HG03103 (cell line): Measurements from ENCODE around the gene MAP3K19.
"Not testable (repeated sequence)": the region's sequence is repeated elsewhere in the genome, so short reads cannot be mapped to it uniquely, and the experiment has no call there.

Source experiments
- ATAC-seq: cut with Tn5 transposase; IDR thresholded peaks from one replicate; pipeline ENCODE4 v1.9.1; 2021; ENCODE audit warnings: low read depth; ENCODE audit not compliant: unreplicated experiment

MAP3K19 gene, protein sequence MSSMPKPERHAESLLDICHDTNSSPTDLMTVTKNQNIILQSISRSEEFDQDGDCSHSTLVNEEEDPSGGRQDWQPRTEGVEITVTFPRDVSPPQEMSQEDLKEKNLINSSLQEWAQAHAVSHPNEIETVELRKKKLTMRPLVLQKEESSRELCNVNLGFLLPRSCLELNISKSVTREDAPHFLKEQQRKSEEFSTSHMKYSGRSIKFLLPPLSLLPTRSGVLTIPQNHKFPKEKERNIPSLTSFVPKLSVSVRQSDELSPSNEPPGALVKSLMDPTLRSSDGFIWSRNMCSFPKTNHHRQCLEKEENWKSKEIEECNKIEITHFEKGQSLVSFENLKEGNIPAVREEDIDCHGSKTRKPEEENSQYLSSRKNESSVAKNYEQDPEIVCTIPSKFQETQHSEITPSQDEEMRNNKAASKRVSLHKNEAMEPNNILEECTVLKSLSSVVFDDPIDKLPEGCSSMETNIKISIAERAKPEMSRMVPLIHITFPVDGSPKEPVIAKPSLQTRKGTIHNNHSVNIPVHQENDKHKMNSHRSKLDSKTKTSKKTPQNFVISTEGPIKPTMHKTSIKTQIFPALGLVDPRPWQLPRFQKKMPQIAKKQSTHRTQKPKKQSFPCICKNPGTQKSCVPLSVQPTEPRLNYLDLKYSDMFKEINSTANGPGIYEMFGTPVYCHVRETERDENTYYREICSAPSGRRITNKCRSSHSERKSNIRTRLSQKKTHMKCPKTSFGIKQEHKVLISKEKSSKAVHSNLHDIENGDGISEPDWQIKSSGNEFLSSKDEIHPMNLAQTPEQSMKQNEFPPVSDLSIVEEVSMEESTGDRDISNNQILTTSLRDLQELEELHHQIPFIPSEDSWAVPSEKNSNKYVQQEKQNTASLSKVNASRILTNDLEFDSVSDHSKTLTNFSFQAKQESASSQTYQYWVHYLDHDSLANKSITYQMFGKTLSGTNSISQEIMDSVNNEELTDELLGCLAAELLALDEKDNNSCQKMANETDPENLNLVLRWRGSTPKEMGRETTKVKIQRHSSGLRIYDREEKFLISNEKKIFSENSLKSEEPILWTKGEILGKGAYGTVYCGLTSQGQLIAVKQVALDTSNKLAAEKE (N-terminal part only)

DNA sequence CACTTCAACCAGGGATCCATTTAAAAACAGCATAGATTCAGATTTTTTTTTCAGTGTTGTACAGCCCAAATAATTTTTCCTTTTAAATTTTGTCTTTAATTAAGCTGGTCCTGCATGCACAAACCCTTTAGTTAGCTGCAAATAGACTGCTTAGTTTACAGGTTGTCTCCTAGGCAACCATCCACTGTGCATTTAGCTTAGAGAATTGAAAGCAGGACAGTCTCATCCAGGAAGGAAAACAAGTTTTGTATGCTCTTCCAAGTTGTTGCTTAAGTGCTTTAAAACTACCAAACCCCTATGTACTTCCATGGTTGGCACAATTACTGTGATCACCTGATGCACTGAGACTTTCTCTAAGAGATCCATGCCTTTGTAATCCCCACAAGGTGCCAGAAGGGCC is at the start of gene MAP3K19:
Gene MAP3K19, minus strand, starts transcription at position 148 of the 400 bp plus-strand sequence. CDS start 22,800 bp downstream, outside the sequence.
- ATAC-seq, result no peak

DNA sequence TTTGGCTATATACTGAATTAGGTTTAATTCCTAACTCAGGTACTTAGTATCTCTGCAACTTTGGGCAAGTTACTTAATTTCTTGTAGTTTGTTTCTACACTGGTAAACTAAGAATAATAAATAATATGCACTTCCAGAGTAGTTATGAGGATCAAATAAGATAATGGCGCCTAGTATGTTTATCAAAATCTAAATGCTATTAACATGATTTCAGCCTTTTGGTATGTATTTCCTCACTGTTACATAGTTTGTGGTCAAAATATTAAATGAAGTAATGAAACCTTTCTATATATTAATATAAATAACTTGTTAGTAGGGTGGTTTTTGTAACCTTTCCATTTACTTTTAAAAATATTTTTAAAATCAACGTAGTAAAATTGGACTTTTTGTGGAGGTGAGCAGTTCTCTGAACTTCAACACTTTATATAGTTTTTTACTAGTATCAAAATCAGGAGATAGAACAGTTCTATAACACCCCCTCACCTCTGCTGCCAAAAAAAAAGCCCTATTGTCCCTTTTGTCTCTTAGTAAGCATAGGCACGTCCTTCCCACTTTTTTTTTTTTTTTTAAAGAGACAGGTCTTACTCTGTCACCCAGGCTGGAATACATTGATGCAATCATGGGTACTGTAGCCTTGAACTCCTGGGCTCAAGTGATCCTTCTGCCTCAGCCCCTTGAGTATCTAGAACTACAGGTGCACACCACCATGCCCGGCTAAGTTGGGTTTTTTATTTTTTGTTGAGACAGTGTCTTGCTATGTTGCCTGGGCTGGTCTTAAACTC is 49.6 kb upstream of the MAP3K19 start:
- ATAC-seq, result no peak

DNA sequence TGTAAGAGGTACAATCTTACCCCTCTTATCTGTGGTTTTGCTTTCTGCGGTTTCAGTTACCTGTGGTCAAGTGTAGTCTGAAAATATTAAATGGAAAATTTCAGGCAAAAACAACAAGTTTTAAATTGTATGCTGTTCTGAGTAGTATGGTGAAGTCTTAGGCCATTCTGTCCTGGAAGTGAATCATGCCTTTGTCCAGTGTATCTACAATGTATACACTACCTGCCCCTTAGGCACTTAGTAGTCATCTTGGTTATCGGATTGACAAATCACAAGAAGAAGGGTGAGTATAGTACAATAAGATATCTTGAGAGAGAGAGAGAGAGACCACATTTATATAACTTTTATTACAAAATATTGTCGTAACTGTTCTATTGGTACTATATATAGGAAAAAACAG is 48.3 kb upstream of the MAP3K19 start:
- no peak for ATAC-seq

DNA sequence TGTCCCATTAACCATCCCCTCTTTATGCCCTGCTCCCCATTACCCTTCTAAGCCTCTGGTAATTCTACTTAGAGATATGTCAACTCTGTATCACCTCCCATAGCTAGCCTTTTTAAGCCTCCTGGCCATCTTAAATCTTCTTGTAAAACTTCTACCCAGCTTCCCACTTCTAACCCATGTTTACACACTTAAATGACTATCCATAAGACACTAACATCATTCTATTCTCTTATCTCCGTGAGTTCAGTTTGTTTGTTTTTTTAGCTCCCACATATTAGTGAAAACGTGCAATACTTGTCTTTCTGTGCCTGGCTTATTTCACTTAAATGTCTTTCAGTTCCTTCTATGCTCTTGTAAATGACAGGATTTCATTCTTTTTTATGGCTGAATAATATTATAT is 47.3 kb upstream of the MAP3K19 start:
- no peak for ATAC-seq

DNA sequence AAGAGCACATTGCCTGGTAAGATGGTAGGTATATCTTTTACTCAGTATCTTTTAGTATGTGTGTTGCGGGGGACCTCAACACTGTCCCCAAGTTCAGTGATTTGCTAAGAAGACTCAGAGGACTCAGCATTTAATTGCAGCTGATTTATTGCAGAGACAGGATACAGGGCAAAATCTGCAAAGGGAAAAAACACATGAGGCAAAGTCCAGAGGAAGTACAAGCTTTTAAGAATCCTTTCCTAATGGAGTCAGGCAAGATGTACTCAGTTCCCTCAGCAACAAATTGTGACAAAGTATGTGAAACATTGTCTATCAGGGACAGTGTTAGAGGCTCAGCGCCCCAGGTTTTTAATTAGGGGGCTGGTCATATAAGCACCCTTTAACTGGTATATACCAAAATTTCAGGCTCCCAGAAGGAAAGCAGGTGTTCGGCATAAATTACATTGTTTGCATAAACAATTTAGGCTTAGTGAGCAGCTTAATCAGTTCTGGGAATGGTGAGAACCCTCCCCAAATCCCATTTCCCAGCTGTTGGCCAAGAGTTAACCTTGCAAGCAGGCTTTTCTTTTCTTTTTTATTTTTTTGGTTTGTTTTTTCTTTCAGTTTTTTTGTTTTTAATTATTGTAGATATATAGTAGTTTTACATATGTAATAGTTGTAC is 46.6 kb upstream of the MAP3K19 start:
- no peak for ATAC-seq

DNA sequence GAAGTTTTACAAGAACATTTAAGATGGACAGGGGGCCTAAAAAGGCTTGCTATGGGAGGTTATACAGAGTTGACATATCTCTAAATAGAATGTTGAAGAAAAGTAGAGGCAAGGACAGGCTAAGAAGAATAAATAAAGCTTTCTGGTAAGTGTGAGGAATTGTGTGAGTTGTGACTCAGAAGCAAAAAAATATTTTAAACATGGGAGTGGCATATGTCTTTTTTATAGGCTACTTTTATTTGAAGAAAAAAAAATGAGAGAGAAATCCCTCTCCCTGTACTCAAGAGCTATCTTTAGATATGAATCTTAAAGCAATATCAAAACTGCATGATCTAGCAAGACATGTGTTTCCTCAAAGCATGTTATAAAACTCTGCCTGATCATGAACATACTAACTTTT is 45.9 kb upstream of the MAP3K19 start:
- no peak for ATAC-seq

DNA sequence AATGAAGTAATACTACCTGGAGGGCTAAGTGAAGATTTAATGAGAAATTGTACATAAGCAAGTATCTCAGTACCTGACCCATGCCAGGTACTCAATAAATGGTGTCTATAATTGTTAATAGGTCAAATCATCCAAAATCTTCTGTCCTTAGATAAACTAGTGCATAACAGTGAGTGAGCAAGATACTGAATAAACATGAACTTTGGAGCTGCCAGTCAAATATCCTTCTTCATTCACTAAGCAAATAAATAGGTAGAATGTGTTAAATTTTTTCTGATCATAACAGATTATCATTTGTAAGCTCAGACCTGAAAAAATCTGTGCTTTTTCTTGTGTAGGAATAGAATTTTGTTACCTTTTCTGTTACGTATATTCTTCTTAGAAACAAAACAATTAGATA is 44.4 kb upstream of the MAP3K19 start:
- ATAC-seq, result no peak

DNA sequence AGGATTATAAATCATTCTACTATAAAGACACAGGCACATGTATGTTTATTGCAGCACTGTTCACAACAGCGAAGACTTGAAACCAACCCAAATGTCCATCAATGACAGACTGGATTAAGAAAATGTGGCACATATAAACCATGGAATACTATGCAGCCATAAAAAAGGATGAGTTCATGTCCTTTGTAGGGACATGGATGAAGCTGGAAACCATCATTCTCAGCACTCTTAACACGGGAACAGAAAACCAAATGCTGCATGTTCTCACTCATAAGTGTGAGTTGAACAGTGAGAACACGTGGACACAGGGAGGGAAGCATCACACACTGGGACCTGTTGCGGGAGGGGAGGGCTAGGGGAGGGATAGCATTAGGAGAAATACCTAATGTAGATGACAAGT is 42.4 kb upstream of the MAP3K19 start:
- ATAC-seq, result not testable (repeated sequence)

DNA sequence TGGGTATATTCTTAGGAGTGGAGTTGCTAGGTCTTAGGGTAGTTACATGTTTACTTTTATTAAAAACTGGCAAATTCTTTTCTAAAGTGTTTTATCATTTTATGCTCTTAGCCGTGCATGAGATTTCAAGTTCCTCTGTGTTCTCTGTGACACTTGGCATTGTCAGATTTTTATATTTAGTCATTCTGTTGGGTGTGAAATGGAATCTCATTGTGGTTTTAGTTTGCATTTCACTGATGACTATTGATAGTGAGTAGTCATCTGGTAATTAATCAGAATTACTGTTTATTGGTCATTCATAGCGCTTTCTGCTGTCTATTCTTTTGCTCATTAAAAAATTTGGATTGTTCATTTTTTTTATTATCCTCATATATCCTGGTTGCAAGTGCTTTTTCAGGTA is 39.0 kb upstream of the MAP3K19 start:
- ATAC-seq, result no peak

DNA sequence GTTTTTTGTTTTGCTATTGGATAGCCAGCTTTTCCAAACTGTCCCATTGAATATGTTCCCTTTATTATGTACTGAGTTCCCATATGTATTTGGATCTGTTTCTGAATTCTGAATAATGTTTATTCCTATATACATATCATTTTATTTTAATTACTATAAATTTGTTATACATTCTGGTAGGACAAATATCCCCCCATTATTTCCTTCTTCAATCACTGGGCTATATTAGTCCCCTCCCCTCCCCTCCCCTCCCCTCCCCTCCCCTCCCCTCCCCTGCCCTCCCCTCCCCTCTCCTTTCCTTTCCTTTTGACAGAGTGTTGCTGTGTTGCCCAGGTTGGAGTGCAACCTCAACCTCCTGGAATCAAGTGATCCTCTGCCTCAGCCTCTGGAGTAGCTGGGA is 31.2 kb upstream of the MAP3K19 start:
- ATAC-seq, result no peak

DNA sequence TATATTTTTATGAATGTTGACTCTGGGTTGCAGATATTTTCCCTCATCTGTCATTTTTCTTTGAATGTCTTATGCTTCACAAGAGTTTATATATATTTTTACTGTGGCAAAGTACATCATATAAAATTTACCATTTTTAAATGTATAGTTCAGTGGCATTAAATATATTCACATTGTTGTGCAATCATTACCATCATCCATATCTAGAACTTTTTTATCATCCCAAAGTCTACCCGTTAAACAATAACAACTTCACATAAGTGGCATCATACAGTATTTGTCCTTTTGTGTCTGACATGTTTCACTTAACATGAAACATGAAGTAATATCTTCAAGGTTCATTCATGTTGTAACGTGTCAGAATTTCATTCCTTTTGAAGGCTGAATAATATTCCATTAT is 29.3 kb upstream of the MAP3K19 start:
- no peak for ATAC-seq

DNA sequence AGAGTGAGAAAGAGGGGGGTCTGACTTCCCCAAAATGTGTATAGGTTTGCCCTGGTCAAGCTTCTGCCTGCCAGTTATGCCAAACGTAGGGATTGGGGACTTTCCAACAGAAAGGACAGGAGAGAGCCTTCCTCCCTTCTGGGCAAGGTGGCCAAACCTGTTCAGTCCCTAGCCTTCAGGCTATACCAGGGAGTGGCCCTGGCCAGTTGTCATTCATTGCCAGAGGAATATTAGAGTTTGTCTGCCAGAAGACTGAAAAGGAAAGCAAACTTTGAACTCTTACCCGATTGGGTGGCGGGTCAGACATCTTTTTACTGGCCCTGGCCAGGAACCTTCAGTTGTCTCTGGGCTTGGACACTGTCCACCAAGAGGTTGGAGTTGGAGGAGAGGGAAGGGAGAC is 27.0 kb upstream of the MAP3K19 start:
- no peak for ATAC-seq

DNA sequence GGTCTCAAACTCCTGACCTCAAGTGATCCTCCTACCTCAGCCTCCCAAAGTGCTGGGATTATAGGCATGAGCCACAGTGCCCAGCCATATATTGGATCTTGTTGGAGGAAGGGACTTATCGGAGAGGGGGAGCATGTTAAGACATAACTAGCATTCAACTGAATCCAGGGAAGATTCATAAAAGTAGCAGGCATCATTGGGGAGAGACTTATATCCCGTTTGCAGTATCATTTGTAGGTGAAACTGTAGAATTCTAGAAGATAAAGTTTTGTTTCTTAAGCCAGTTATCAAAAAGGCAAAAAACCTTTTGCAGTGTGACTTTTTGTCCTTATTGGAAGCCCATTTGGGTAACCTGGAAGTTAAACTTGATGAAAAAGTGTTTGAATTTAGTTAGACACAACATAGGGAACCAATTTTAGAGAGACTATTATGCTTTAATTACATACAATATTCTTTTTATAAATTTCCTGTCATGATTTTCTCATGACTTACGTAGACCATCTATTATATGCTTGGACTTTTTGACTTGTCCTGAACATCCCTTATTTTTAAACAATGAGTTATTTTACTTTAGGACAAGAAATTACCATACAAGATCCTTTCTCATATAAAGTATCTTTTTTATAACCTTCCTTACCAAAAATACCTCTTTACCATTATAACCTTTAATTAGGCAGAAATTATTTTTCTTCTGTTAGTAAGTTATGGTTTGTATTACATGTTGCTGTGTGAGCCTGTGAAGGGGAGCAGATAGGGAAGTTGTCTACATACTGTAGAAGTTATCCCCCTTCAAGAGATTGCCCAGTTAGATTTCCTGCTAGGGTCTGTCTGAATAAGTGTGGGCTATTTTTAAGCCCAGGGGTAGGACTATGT is 25.1 kb upstream of the MAP3K19 start:
- no peak for ATAC-seq

DNA sequence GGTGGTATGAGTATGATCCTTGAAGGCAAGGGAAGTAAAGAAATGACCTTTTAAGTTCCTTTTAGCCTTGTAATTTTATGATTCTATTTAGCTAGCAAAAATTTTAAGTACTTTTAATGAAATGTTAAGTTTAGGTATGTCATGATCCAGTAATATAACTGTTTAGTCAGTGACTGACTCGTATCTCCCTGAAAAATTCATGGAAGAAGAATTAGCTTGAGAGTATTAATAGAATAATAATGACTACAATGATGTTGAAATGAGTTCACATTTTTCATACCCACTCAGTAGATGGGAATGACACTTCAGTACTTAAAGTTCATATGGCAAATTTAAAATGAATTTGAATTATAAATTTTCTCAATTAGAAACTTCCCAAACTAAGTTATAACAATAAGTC is 19.5 kb upstream of the MAP3K19 start:
- ATAC-seq, result no peak

DNA sequence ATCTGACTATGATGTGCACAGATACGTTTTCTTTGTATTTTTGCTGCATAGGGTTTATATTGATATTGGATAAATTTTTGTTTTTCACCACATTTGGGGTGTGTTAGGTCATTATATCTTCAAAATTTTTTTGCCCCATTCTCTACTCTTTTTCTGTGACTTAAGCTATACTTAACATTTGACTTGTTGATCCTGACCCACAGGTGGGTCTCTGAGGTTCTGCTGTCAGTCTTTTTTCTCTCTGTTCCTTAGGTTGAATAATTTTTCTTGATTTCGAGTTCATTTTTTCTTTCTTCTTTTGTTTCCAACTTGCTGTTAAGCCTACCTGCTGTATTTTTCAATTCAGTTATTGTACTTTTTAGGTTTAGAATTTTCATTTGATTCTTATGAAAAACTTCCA is 16.9 kb upstream of the MAP3K19 start:
- ATAC-seq, result no peak

DNA sequence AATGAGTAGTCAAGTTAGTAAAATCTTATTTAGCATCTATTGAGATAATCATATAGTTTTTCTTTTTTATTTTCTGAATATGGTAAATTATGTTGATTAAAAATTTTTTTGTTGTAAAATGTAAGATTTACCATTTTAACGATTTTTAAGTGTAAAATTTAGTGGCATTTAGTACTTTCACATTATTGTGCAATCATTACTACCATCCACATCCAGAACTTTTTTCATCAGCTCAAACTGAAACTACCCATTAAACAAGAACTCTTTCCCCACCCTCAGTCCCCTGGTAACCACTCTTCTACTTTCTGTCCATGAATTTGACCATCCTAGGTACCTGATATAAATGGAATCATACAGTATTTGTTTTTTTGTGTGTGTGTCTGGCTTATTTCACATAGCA is 16.0 kb upstream of the MAP3K19 start:
- ATAC-seq, result no peak

DNA sequence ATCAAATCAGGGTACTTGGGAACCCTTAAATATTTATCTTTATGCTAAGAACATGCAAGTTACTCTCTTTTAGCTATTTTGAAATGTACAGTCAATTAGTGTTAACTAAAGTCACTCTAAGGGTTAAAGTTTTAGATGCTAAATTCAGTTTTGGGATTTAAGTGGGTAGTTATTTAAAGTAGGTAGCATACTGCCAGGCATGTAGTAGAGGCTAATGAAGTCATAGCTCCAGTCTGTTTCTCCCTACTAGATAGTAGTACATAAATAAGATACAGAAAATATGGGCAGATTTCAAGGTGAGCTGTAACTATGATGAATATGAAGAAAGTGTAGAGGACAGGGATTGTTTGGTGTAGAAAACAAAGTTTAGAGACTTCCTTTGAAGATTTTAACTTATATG is 12.3 kb upstream of the MAP3K19 start:
- ATAC-seq, result no peak

DNA sequence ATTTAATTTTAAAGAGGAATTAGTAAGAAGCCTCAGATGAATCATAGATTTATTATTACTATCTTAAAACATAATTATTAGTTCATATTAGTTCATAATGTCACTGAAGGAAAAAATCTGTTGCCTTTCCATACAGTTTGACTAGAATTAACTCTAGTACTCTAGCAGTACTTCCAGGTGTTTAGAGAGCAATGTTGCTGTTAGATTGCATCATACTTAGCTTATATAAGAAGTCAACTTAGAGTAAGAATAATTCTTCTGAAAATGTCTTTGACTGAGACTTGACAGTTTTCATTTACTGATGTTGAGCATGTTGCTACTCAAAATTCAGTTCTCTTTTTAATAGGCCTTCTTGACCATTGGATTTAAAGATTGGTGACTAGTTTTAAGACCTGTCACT is 9.5 kb upstream of the MAP3K19 start:
- ATAC-seq, result no peak

DNA sequence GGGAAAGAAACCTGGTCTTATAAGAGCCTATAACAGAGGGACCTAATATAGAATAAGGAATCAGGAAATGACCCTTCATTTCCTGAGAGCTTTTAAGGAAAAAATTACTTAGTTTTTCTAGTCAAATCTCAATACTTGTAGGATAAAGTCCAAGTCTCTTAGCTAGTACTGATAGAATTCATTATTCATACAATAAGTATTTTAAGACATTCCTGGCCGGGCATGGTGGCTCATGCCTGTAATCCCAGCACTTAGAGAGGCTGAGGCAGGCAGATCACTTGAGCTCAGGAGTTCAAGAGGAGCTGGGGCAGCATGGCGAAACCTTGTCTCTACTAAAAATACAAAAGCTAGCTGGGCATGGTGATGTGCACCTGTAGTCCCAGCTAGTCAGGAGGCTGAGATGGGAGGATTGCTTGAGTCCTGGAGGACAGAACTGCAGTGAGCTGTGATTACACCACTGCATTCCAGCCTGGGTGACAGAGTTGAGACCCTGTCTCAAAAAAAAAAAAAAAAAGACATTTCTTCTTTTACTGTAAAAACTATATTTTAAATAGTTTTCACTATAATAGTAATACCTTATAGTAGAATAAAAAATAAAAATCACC is 8.0 kb upstream of the MAP3K19 start:
- ATAC-seq, result no peak
